GM10847 (cell line): ENCODE data around the gene RAX.

Experiments used
- POLR2A ChIP-seq: IDR thresholded peaks from 2 replicates; pipeline ENCODE4 v1.6.1; 2011; ENCODE audit not compliant: insufficient read length; ENCODE audit errors: extremely low read depth

The RAX gene

DNA sequence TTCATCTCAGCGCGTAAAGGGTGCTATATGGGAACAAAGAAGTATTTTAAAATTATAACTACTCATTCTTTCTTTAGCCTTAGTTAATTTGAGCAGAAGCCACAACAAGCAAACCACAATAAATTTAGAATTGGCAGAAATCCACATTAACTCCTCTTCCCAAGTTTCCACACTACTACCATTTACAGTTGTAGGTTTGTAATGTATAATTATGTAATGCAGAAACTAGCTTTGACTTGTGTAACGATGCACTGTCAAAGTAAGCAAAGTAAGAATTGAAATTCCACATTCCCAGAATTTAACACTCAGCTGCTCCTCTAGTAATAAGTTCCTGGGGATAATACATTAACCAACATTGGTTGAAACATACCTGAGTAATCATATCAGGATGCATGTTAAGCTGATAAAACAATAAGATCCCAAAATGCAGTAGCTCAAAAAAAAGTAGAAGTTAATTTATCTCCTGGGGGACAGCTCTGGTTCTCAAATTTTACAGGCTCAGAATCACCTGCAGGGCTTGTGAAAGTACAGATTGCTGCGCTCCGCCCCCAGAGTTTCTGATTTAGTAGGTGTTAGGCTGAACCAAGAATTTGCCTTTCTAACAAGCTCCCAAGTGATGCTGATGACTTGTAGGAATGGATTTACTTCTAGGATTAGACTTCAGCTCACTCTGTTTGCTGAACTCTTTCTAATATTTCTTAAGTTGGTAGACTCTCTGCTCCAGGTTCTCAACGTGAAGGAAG lies 43.4 kb downstream of the RAX start:
- TF ChIP-seq POLR2A = no peak

DNA sequence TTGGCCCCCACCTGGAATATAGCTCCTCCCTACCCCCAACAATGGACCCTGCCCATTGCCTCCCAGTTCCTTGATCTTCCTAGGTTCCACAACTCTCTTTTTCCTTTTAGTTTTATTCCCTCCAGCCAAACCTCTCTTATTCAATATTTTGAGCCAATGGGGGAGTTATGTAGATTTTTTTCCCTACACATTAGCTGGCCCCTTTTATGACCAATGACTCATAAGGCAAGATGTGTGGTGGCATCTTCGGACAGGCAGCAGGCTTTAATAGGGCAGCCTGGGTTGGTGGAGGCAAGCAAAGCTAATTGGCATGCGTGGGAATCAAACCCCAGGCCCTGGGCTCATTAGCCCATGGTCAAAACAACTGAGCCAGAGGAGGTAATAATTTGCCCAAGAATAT lies 44.1 kb downstream of the RAX start:
- no peak for TF ChIP-seq POLR2A

DNA sequence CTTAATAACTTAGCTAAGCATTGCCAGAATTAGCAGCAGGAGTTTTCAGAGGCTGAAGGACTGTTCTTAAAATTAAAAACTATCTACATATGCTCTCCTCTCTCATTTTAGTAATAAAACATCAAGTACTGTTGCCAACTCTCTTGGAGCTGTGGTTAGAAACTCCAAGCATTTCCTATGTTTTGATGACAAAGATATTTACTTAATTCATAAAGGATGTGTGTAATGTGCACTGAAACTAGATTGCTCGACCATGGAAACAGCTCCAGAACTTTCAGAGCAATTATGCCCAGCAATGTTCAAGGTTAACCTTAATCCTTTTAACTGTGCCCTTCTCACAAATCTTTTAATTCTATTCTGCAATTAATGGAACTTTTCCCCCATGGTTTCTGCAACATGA lies 44.9 kb downstream of the RAX start:
- no peak for TF ChIP-seq POLR2A

DNA sequence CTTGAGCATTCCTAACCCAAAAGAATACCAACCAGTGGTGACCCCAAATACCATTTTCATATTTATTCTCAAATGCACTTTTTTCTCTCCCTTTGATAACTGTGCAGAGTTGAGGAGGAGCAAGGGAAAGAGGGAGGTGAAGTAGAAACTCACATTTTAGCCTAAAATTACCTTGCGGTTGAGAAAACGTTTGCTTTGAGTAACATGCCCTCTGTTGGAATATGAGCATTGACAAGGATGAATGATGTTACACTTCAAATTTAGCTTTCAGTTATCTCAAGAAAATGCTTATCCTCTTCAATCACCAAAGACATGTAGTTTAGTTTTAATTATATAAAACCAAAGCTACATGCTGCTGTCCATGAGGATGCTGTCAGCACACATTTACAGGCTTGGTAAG lies 50.9 kb downstream of the RAX start:
- TF ChIP-seq POLR2A = no peak

DNA sequence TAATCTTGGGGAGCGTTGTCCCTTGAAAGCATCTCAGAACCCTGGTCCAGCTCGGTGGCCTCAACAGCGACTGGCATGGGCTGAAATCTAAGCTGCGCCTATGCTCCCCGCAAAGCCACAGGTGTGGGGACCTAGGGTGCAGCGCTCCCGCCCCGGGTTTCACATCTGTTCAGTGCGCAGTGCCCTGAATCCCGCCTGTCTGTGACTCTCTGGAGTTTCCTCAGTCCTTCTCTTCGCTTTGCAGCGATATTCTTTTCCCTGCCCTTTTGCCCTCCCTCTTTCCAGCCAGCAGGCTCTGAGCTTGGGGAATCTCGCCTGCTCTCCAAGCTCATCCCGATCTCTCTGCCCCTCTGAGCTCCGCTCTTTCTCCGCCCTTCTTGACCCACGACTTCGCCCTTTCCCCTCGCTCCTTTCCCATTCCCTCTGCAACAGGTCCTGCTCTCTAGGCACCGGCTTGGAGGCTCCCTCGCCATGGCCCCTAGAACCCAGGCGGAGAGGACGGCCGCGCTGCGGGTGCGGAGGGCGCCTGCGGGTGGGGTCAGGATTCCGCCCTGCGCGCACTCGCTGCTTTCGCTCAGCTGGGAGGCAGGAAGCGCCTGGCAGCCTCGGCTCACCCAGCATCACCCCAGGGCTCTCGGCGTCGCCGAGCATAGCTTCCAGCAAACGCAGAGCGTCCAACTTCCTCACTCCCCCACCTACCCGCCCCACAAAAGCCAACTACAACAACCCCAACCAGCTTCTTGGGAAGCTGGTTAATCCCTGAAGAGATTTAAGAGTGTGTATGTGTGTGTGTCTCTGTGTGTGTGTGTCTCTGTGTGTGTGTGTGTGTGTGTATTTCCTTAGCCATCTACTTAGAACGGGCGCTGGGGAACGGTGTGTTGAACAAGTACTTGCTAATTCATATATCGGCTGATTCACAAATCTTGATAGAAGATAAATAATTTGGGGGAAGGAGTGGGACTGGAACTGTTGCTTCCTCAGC lies 52.2 kb downstream of the RAX start:
- TF ChIP-seq POLR2A = no peak

DNA sequence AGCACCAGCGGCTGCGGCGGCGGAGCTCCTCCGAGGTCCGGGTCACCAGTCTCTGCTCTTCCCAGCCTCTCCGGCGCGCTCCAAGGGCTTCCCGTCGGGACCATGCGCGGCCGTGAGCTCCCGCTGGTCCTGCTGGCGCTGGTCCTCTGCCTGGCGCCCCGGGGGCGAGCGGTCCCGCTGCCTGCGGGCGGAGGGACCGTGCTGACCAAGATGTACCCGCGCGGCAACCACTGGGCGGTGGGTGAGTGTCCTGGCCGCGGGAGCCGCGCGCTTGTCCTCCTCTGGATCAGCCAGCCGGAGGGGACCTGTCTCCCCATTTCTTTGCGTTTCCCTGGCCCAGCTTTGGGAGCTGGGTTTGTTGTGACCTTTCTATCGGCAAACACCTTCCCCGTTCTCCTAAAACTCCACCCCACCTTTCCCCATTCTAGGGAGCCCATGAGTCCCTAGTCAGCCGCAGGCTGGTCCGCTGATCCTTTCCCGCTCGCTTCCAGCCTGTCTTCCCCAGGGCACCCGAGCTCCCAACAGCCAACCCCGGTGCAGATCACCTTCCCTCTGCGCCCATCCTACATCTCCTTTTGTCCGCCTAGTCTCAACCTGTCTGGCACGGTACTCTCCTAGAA lies 53.0 kb downstream of the RAX start:
- TF ChIP-seq POLR2A = no peak

DNA sequence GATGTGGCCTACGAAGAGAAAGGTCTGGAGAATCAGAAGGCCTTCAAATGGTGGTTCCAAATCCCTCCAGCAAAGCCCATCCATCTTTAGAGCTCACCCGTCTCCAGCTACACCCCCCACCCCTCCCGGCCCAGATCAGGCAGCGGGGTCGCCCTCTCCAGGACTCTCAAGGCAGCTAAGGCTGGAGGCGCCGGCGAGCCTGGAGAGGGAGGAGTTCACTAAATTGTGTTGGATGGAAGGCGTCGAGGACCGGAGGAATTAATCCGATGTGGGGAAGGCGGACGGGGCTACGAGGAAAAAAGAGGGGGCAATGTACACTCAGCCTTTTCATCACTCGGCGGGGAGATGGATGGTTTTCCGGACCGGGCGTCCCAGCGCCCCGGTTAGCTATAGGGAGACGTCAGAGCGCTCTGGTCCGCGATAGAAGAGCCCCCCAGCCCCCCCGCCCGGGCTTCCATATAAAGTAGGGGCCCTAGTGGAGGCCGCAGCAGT lies 53.5 kb downstream of the RAX start, which contains the start of gene GRP:
GRP (plus strand) TSS at position 487 of the 492 bp plus-strand sequence. CDS start 108 bp downstream, outside the sequence.
- TF ChIP-seq POLR2A = no peak

DNA sequence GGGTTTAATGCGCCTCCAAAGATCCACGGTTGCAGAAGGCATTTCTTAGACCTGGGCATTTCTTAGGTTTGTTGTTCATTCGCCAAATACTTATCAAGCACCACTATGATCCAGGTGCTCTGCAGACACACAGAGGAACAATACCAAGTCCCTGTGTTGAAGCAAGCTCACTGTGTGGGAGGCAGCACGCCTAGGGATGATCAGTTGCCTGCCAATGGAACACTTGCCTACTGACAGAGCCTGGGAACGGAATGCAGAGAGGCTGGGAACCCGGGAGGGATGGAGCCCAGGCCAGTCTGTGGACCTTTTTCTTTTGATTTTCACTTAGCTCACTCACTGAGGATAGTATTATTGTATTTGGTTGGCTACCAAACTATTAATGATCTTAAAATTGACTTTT lies 55.2 kb downstream of the RAX start:
- TF ChIP-seq POLR2A = no peak
